GM18519 (cell line): ENCODE data around the gene TEX10.

ENCODE experiments used
- ATAC-seq: cut with Tn5 transposase; IDR thresholded peaks from one replicate; pipeline ENCODE4 v1.9.1; 2021; ENCODE audit warnings: mild to moderate bottlenecking, moderate library complexity; ENCODE audit not compliant: unreplicated experiment, low FRiP score

The TEX10 gene

GRCh38 chr9:100286257-100286656 lies 66.5 kb downstream of the TEX10 start:
- ATAC-seq, result no peak

- ATAC-seq, result no peak
These were observed 67.1 kb downstream of the TEX10 start for GRCh38 chr9:100285601-100286000.

GRCh38 chr9:100285080-100285479 lies 67.7 kb downstream of the TEX10 start:
- ATAC-seq, result no peak

- no peak for ATAC-seq
These were observed 68.5 kb downstream of the TEX10 start for GRCh38 chr9:100284247-100284646.

- no peak for ATAC-seq
These were observed 70.4 kb downstream of the TEX10 start for GRCh38 chr9:100282388-100282719.

- no peak for ATAC-seq
These were observed 70.9 kb downstream of the TEX10 start for GRCh38 chr9:100281676-100282387.

- no peak for ATAC-seq
These were observed 71.7 kb downstream of the TEX10 start for GRCh38 chr9:100281066-100281465.

- no peak for ATAC-seq
These were observed 75.4 kb downstream of the TEX10 start for GRCh38 chr9:100277166-100277979.

- no peak for ATAC-seq
These were observed 83.1 kb downstream of the TEX10 start for GRCh38 chr9:100269656-100270055.

GRCh38 chr9:100268271-100268670 lies 84.5 kb downstream of the TEX10 start:
- no peak for ATAC-seq

GRCh38 chr9:100267211-100267610 lies 85.5 kb downstream of the TEX10 start:
- no peak for ATAC-seq
